ENCODE data around the gene NRXN2. TPM values are rescaled to one million over a fixed set of nuclear protein-coding genes. Genes with fewer than 3 reads are reported as not detected.

NRXN2 gene
- total and polyA plus RNA-seq, 2 of the 13 experiments (the other 11 are each of a cell fraction or from before 2014, with no cell fraction given), result not detected

GRCh38 chr11:64673279-64673678, 49.7 kb downstream of the NRXN2 start:
- no peak overlapping the region for H2AFZ ChIP-seq (ENCODE audit: low read length)
- intact Hi-C loops (cut with micrococcal nuclease; ENCODE audit: unreplicated experiment), result no loop called here
- TF ChIP-seq THAP7 (CRISPR knock-in tag; IDR thresholded peaks at IDR 0.05) (no peak), HMGA1 (CRISPR knock-in tag; conservative IDR thresholded peaks at IDR 0.05) (no peak), ZNF841 (CRISPR knock-in tag; IDR thresholded peaks at IDR 0.05; ENCODE audit: borderline replicate concordance) (no peak), ZKSCAN8 (CRISPR knock-in tag; IDR thresholded peaks at IDR 0.05; ENCODE audit: borderline replicate concordance) (no peak), ARNT2 (CRISPR knock-in tag; IDR thresholded peaks at IDR 0.05; ENCODE audit: low read depth) (no peak), SIN3A (IDR thresholded peaks at IDR 0.05; ENCODE audit: borderline replicate concordance, low read depth, low read length) (no peak), ELF1 (CRISPR knock-in tag; IDR thresholded peaks at IDR 0.05) (no peak), ZIK1 (CRISPR knock-in tag; IDR thresholded peaks at IDR 0.05; ENCODE audit: borderline replicate concordance, low read depth) (no peak), IKZF1 (IDR thresholded peaks at IDR 0.05) (no peak), ZNF205 (CRISPR knock-in tag; IDR thresholded peaks at IDR 0.05) (no peak), HES4 (CRISPR knock-in tag; IDR thresholded peaks at IDR 0.05; ENCODE audit: borderline replicate concordance) (no peak), HNRNPUL1 (IDR thresholded peaks at IDR 0.05; ENCODE audit: low read depth, low read length) (no peak), TBX3 (IDR thresholded peaks at IDR 0.05; ENCODE audit: borderline replicate concordance) (no peak), POLR2A (IDR thresholded peaks at IDR 0.05; ENCODE audit: insufficient read depth in 1 of 2, low read depth in 2 of 2, low read length in 2 of 2) (no peak), FOXA1 (IDR thresholded peaks at IDR 0.05) (no peak), FOXA1 (CRISPR knock-in tag; IDR thresholded peaks at IDR 0.05) (no peak)
- H3K4me3 ChIP-seq (replicated peaks in 1 of 3; ENCODE audit: insufficient read depth in 1 of 3, low read depth in 2 of 3, low read length in 3 of 3), result no peak overlapping the region
- no peaks in the 10 kb centered on the region for H3K9me3 ChIP-seq (ENCODE audit: low read length)
- no peak overlapping the region for H3K27ac ChIP-seq (ENCODE audit: extremely low read length, insufficient read depth, low read length)
- DNase-seq (ENCODE audit: low spot score) (no peak), FAIRE-seq (no peak), ATAC-seq (no peak)
- H3K9ac ChIP-seq (ENCODE audit: insufficient read depth, low read depth, low read length), result no peak overlapping the region
- H3K79me2 ChIP-seq (ENCODE audit: insufficient read depth, low read length), result no peaks in the 10 kb centered on the region
- H3K27me3 ChIP-seq (ENCODE audit: control insufficient read depth in 1 of 2, insufficient read depth in 2 of 2, low read length in 2 of 2), result peaks cover 11 to 83% of the 10 kb centered on the region in 2 experiments
- no peak overlapping the region for H3K4me2 ChIP-seq (ENCODE audit: low read depth, low read length)
- in situ Hi-C loops (cut with HindIII; ENCODE audit: extremely low pct_ligation_motif_present, low pct_unique_long_range_greater_than_20kb), result no loop called here
- H3K4me1 ChIP-seq (ENCODE audit: insufficient read depth, low read length), result peaks cover 11% of the 10 kb centered on the region; the same call in 1 of the 2 replicates
- CTCF ChIA-PET (ENCODE audit: low intra/inter-chr PET ratio, low total read pairs), result no interaction called here
- WGBS (ENCODE audit: low lambda C conversion rate), result 7% methylated on average over 1 of the region's 1 CpG
- H3K36me3 ChIP-seq (replicated peaks in 1 of 2; ENCODE audit: control insufficient read depth in 1 of 2, insufficient read depth in 2 of 2, low read length in 2 of 2), result no peaks in the 10 kb centered on the region
- POLR2A ChIA-PET, result no interaction called here
- H4K20me1 ChIP-seq (ENCODE audit: insufficient read depth, low read length), result no peaks in the 10 kb centered on the region
- BruUV-seq (replicated peaks), result no TSS peak
